ENCODE measurements around the gene FBN2. TPM values are rescaled to one million over a fixed set of nuclear protein-coding genes. Genes with fewer than 3 reads are reported as not detected.

FBN2 gene
- total and polyA plus RNA-seq, 2 of the 4 experiments (the other 2 are of a cell fraction) = 26.7 to 69.0 TPM

DNA sequence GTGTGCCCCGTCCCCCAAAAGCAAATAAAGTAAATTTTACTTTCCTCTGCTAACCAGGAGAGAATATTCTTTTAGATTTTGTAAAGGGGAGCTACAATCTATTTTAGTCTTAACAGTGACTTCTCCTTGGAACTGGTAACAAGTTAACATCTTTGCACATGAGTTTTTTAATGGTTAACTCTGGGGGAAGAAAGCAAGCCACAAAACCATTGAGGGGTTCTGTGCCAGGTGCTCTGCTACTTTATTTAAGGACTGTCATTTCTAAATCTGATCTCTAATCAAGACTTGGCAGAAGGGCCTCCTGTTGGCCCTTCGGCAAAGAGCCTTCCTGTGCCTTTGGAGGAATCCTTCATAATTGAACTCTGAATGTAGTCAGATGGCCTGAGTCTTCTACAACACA, 301.0 kb downstream of the FBN2 start:
- H3K9ac ChIP-seq (ENCODE audit: low read depth, low read length) = no peak overlapping the region
- CTCF ChIA-PET = interaction anchor here (1.8 kb wide), 1 partner anchor 10 kb away, joined by 6 read pairs; no protein-coding TSS in a partner anchor

More for the DNA sequence above, 301.0 kb downstream of the FBN2 start:
- Histone ChIP-seq H3K4me3 (ENCODE audit: insufficient read depth, low read depth, low read length) (no peak overlapping the region), H3K4me2 (ENCODE audit: low read depth, low read length) (no peak overlapping the region), H3K23ac (ENCODE audit: low read depth, low read length) (no peak overlapping the region), H4K20me1 (ENCODE audit: insufficient read depth, low read length) (no peaks in the 10 kb centered on the region), H3K14ac (replicated peaks; ENCODE audit: low read depth, low read length) (no peak overlapping the region), H3K4me1 (ENCODE audit: control insufficient read depth, insufficient read depth, low read length) (no peaks in the 10 kb centered on the region), H3K4ac (ENCODE audit: low read depth, low read length) (no peak overlapping the region), H4K91ac (ENCODE audit: insufficient read depth, low read depth, low read length) (no peak overlapping the region), H3K36me3 (ENCODE audit: control insufficient read depth, insufficient read depth, low read length) (no peaks in the 10 kb centered on the region), H3K18ac (ENCODE audit: low read depth, low read length) (no peak overlapping the region), H2BK120ac (ENCODE audit: low read depth, low read length) (no peak overlapping the region), H2BK20ac (ENCODE audit: low read depth, low read length) (no peak overlapping the region), H2BK5ac (ENCODE audit: low read depth, low read length, poor library complexity, severe bottlenecking) (no peak overlapping the region), H4K5ac (ENCODE audit: low read depth, low read length) (no peak overlapping the region), H3K9me3 (ENCODE audit: control insufficient read depth, insufficient read depth, low read length) (no peaks in the 10 kb centered on the region), H3K27ac (ENCODE audit: insufficient read depth, low read length) (no peak overlapping the region), H4K8ac (ENCODE audit: low read depth in 2 of 2, low read length in 2 of 2) (no peak overlapping the region), H3K56ac (ENCODE audit: extremely low read depth, insufficient read depth, low read length) (no peak overlapping the region), H3K27me3 (ENCODE audit: control insufficient read depth, insufficient read depth, low read length) (no peaks in the 10 kb centered on the region), H3K9me1 (ENCODE audit: insufficient read depth, low read length) (no peaks in the 10 kb centered on the region), H2AFZ (replicated peaks; ENCODE audit: low read length, poor library complexity) (no peak overlapping the region), H3K79me1 (ENCODE audit: low read depth in 1 of 2, low read length in 2 of 2) (no peaks in the 10 kb centered on the region), H2BK15ac (ENCODE audit: low read depth, low read length) (no peak overlapping the region), H2AK9ac (replicated peaks; ENCODE audit: low read depth, low read length, poor library complexity) (no peak overlapping the region), H2AK5ac (ENCODE audit: low read depth, low read length) (no peak overlapping the region)
- in situ Hi-C loops (cut with MboI; ENCODE audit: low sequenced_read_pairs) = no loop called here
- POLR2A ChIA-PET (ENCODE audit: unreplicated experiment) = no interaction called here
- no CpG with 5 or more reads among the region's 2 CpGs for WGBS, 2 experiments (ENCODE audit: extremely low coverage in 2 of 2, insufficient read length in 1 of 2)
- DNase-seq (no peak), ATAC-seq (ENCODE audit: low read depth) (no peak)
- BruUV-seq (replicated peaks) = no TSS peak
- no peak for TF ChIP-seq MAFK (IDR thresholded peaks at IDR 0.05; ENCODE audit: low read depth, low read length)
- no peak for TF ChIP-seq RCOR1 (IDR thresholded peaks at IDR 0.05; ENCODE audit: insufficient replicate concordance, low read length)
- no peak for TF ChIP-seq RAD21 (IDR thresholded peaks at IDR 0.05; ENCODE audit: low read length)
- TF ChIP-seq, protein P1, sequence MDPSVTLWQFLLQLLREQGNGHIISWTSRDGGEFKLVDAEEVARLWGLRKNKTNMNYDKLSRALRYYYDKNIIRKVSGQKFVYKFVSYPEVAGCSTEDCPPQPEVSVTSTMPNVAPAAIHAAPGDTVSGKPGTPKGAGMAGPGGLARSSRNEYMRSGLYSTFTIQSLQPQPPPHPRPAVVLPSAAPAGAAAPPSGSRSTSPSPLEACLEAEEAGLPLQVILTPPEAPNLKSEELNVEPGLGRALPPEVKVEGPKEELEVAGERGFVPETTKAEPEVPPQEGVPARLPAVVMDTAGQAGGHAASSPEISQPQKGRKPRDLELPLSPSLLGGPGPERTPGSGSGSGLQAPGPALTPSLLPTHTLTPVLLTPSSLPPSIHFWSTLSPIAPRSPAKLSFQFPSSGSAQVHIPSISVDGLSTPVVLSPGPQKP (IDR thresholded peaks at IDR 0.05; ENCODE audit: borderline replicate concordance, low read depth, low read length) = no peak
- TF ChIP-seq BHLHE40 (IDR thresholded peaks at IDR 0.05; ENCODE audit: low read depth, low read length) = no peak
- TF ChIP-seq CTCF (conservative IDR thresholded peaks at IDR 0.05; ENCODE audit: low read depth, low read length) = no peak
- no peak for TF ChIP-seq MXI1 (IDR thresholded peaks at IDR 0.05; ENCODE audit: borderline replicate concordance, low read depth, low read length)
- intact Hi-C loops (cut with micrococcal nuclease) = no loop called here
- dilution Hi-C loops (cut with HindIII; ENCODE audit: low sequenced_read_pairs, unreplicated experiment) = no loop called here
